Hepatocyte (in vitro differentiated cells): ENCODE data around the gene PAX6. TPM values are rescaled to one million over a fixed set of nuclear protein-coding genes. Genes with fewer than 3 reads are reported as not detected.

Experiments used
- DNase-seq: peaks from one replicate; pipeline ENCODE4 v3.0.0-alpha.2; 2016; ENCODE audit warnings: low spot score
- H2AFZ ChIP-seq: fragments of 200-600 bp; sonication (generic); 2 replicates; pipeline ENCODE4 v1.6.0; 2016; ENCODE audit warnings: antibody characterized with exemption, mild to moderate bottlenecking
- H3K27ac ChIP-seq: fragments of 200-600 bp; sonication (generic); 2 replicates; pipeline ENCODE4 v1.5.1; 2016; ENCODE audit warnings: mild to moderate bottlenecking
- H3K27me3 ChIP-seq: fragments of 200-600 bp; sonication (generic); 2 replicates; pipeline ENCODE4 v1.6.1; 2016
- H3K36me3 ChIP-seq: fragments of 200-600 bp; sonication (generic); replicated peaks from 2 replicates; pipeline ENCODE4 v1.5.1; 2016; ENCODE audit warnings: low read depth; ENCODE audit not compliant: insufficient read depth
- H3K4me1 ChIP-seq: fragments of 200-600 bp; sonication (generic); 2 replicates; pipeline ENCODE4 v1.5.1; 2016; ENCODE audit warnings: mild to moderate bottlenecking, moderate library complexity; ENCODE audit not compliant: insufficient read depth
- H3K4me2 ChIP-seq: fragments of 200-600 bp; sonication (generic); 2 replicates; pipeline ENCODE4 v1.6.0; 2016
- H3K4me3 ChIP-seq: fragments of 200-600 bp; sonication (generic); 2 replicates; pipeline ENCODE4 v1.5.1; 2016; ENCODE audit warnings: mild to moderate bottlenecking
- H3K79me2 ChIP-seq: fragments of 200-600 bp; sonication (generic); 2 replicates; pipeline ENCODE4 v1.6.0; 2017; ENCODE audit warnings: mild to moderate bottlenecking
- H3K9me2 ChIP-seq: fragments of 200-600 bp; sonication (generic); replicated peaks from 2 replicates; pipeline ENCODE4 v1.6.0; 2017; ENCODE audit warnings: mild to moderate bottlenecking; ENCODE audit not compliant: insufficient read depth
- H3K9me3 ChIP-seq: fragments of 200-600 bp; sonication (generic); 2 replicates; pipeline ENCODE4 v1.5.1; 2016; ENCODE audit warnings: low read depth, mild to moderate bottlenecking
- H4K20me1 ChIP-seq: fragments of 200-600 bp; sonication (generic); 2 replicates; pipeline ENCODE4 v1.6.0; 2016; ENCODE audit warnings: mild to moderate bottlenecking; ENCODE audit not compliant: insufficient read depth, poor library complexity, severe bottlenecking
- CTCF ChIP-seq: fragments of 200-600 bp; sonication (generic); IDR thresholded peaks from 2 replicates; pipeline ENCODE4 v1.5.1; 2016; ENCODE audit warnings: antibody characterized with exemption, mild to moderate bottlenecking; ENCODE audit not compliant: poor library complexity
- EZH2 ChIP-seq: fragments of 200-600 bp; sonication (generic); IDR thresholded peaks from 2 replicates; pipeline ENCODE4 v1.6.1; 2016; ENCODE audit warnings: antibody characterized with exemption, mild to moderate bottlenecking, borderline replicate concordance
- EZH2phosphoT487 ChIP-seq: fragments of 200-600 bp; sonication (generic); IDR thresholded peaks from one replicate; pipeline ENCODE4 v1.6.1; 2018; ENCODE audit warnings: antibody characterized with exemption, mild to moderate bottlenecking, low read depth, moderate library complexity; ENCODE audit not compliant: unreplicated experiment, severe bottlenecking
- WGBS: methylation state at CpG from one replicate; pipeline ENCODE4 v1.1.6; 2016; ENCODE audit warnings: low lambda C conversion rate; ENCODE audit errors: missing lambda C conversion rate; 5-methylcytosine and 5-hydroxymethylcytosine counted together
- polyA plus RNA-seq: library from polyadenylated mRNA; unstranded; fragments of >200 nt; fragmentation: Nextera tagmentation; extraction: Ambion mirVana; gene quantifications from 2 replicates; pipeline ENCODE4 v1.2.1, GENCODE V29; 2016
- total RNA-seq: library from RNA; depleted of rRNA; stranded (reverse); fragments of >200 nt; gene quantifications from 2 replicates; pipeline ENCODE4 v1.2.3, GENCODE V29; 2014

PAX6 gene
- total and polyA plus RNA-seq, 2 experiments from 2014 or later: 0.21 to 0.70 TPM

GRCh38 chr11:31818874-31819331, 7.8 kb upstream of the PAX6 start:
- H3K36me3 ChIP-seq: no peaks in the 10 kb centered on the region
- H3K4me3 ChIP-seq: no peak overlapping the region
- DNase-seq: no peak
- 9% methylated on average over 16 of the region's 26 CpGs for WGBS
- peaks cover 100% of the 10 kb centered on the region for H3K27me3 ChIP-seq
- no peaks in the 10 kb centered on the region for H3K9me3 ChIP-seq
- no peak overlapping the region for H3K4me2 ChIP-seq
- no peak overlapping the region for H3K27ac ChIP-seq
- H3K79me2 ChIP-seq: no peaks in the 10 kb centered on the region
- H3K9me2 ChIP-seq: no peaks in the 10 kb centered on the region
- H4K20me1 ChIP-seq: no peaks in the 10 kb centered on the region
- peaks cover 27% of the 10 kb centered on the region for H3K4me1 ChIP-seq
- TF ChIP-seq EZH2phosphoT487 (no peak), CTCF (no peak), EZH2 (no peak)
- no peak overlapping the region for H2AFZ ChIP-seq

- Histone ChIP-seq H3K27me3 (peaks cover 100% of the 10 kb centered on the region), H3K9me2 (no peaks in the 10 kb centered on the region), H3K27ac (no peak overlapping the region), H3K4me3 (no peak overlapping the region), H3K36me3 (no peaks in the 10 kb centered on the region), H3K4me2 (no peak overlapping the region), H2AFZ (peak overlapping the region; percentile 71), H3K4me1 (peaks cover 31% of the 10 kb centered on the region), H3K79me2 (no peaks in the 10 kb centered on the region), H3K9me3 (no peaks in the 10 kb centered on the region), H4K20me1 (no peaks in the 10 kb centered on the region)
- DNase-seq: no peak
- WGBS: 7% methylated on average over 9 of the region's 9 CpGs
- TF ChIP-seq EZH2phosphoT487 (no peak), CTCF (no peak), EZH2 (no peak)
These were observed 7.3 kb upstream of the PAX6 start for GRCh38 chr11:31818425-31818755.

- peak; percentile 88 for TF ChIP-seq EZH2
- no peak for TF ChIP-seq CTCF
- peak; percentile 49 for TF ChIP-seq EZH2phosphoT487
- H3K79me2 ChIP-seq: no peaks in the 10 kb centered on the region
- H3K4me3 ChIP-seq: no peak overlapping the region
- peak overlapping the region; percentile 71 for H2AFZ ChIP-seq
- no peak for DNase-seq
- peaks cover 100% of the 10 kb centered on the region for H3K27me3 ChIP-seq
- no peaks in the 10 kb centered on the region for H4K20me1 ChIP-seq
- WGBS: 1% methylated on average over 56 of the region's 58 CpGs
- H3K4me1 ChIP-seq: peaks cover 34% of the 10 kb centered on the region
- peak overlapping the region; percentile 73 for H3K4me2 ChIP-seq
- no peaks in the 10 kb centered on the region for H3K36me3 ChIP-seq
- no peaks in the 10 kb centered on the region for H3K9me2 ChIP-seq
- no peak overlapping the region for H3K27ac ChIP-seq
- no peaks in the 10 kb centered on the region for H3K9me3 ChIP-seq
These were observed 6.7 kb upstream of the PAX6 start for GRCh38 chr11:31817621-31818424.
